A673 (cell line): Measurements from ENCODE around the gene ARFRP1. TPM values are rescaled to one million over a fixed set of nuclear protein-coding genes. Genes with fewer than 3 reads are reported as not detected.

Source experiments
- BruUV-seq: library from RNA; stranded (reverse); fragments of 400-500 nt; replicated peaks from 2 replicates; lab custom pipeline; 2021; lab: Mats Ljungman, UMichigan
- CTCF ChIA-PET: fragments of 300-600 bp; sonication (Branson Sonifier 250); formaldehyde crosslinking; loops from one replicate; lab custom pipeline; 2022; ENCODE audit warnings: antibody characterized with exemption; lab: Charles Lee
- POLR2A ChIA-PET: fragments of 300-600 bp; sonication (Branson Sonifier 250); formaldehyde crosslinking; loops from one replicate; lab custom pipeline; 2022; ENCODE audit warnings: antibody characterized with exemption; ENCODE audit not compliant: low non-redundant PET; lab: Charles Lee
- DNase-seq: peaks from one replicate; pipeline ENCODE4 v3.0.0-alpha.2; 2015; ENCODE audit warnings: low spot score
- H3K27ac ChIP-seq: fragments of 200-600 bp; sonication (generic); 2 replicates; pipeline ENCODE4 v1.5.1; 2016; ENCODE audit warnings: mixed run types, low read depth, mild to moderate bottlenecking, mixed read lengths, antibody characterized with exemption, low read length; ENCODE audit not compliant: poor library complexity, severe bottlenecking
- H3K27me3 ChIP-seq: fragments of 200-600 bp; sonication (generic); replicated peaks from 2 replicates; pipeline ENCODE4 v1.6.1; 2017; ENCODE audit warnings: mixed run types, low read depth, mild to moderate bottlenecking, mixed read lengths, antibody characterized with exemption, low read length; ENCODE audit not compliant: insufficient read depth, poor library complexity
- H3K36me3 ChIP-seq: fragments of 200-600 bp; sonication (generic); 2 replicates; pipeline ENCODE4 v1.6.1; 2016; ENCODE audit warnings: mixed run types, mild to moderate bottlenecking, mixed read lengths, antibody characterized with exemption, low read length; ENCODE audit not compliant: insufficient read depth, poor library complexity, severe bottlenecking
- H3K4me1 ChIP-seq: fragments of 200-600 bp; sonication (generic); 2 replicates; pipeline ENCODE4 v1.6.1; 2017; ENCODE audit warnings: mixed run types, mild to moderate bottlenecking, mixed read lengths, antibody characterized with exemption, low read length; ENCODE audit not compliant: insufficient read depth, poor library complexity, severe bottlenecking
- H3K4me3 ChIP-seq: fragments of 200-600 bp; sonication (generic); 2 replicates; pipeline ENCODE4 v1.5.1; 2016; ENCODE audit warnings: low read depth, mixed run types, mild to moderate bottlenecking, mixed read lengths, low read length; ENCODE audit not compliant: poor library complexity, severe bottlenecking
- H3K9me3 ChIP-seq: fragments of 200-600 bp; sonication (generic); 2 replicates; pipeline ENCODE4 v1.6.1; 2016; ENCODE audit warnings: mixed run types, low read depth, mild to moderate bottlenecking, mixed read lengths, antibody characterized with exemption, low read length; ENCODE audit not compliant: poor library complexity, severe bottlenecking
- CTCF ChIP-seq: fragments of 300-800, 200-600 bp; sonication (generic); conservative IDR thresholded peaks from 2 replicates; pipeline ENCODE4 v1.5.1; 2017; ENCODE audit warnings: low read depth, mild to moderate bottlenecking, antibody characterized with exemption, low read length, moderate library complexity, mixed read lengths
- EZH2 ChIP-seq: fragments of 200-600 bp; sonication (generic); IDR thresholded peaks from 2 replicates; pipeline ENCODE4 v1.6.1; 2017; ENCODE audit warnings: borderline replicate concordance, low read depth, mild to moderate bottlenecking, mixed read lengths, antibody characterized with exemption, low read length; ENCODE audit not compliant: poor library complexity, severe bottlenecking
- intact Hi-C: fragments of 100-400 bp; cut with micrococcal nuclease; formaldehyde crosslinking; loops from one replicate; pipeline ENCODE4 v1.10.0; 2022; ENCODE audit not compliant: unreplicated experiment
- total RNA-seq: library from RNA; stranded (reverse); gene quantifications from 2 replicates; pipeline ENCODE4 v1.2.3, GENCODE V29; 2021

Gene ARFRP1
- total RNA-seq, 1 experiment from 2014 or later, result 41.1 TPM

- ChIA-PET POLR2A (interaction anchor here (0.6 kb wide), 1 partner anchor 123 kb away, joined by 3 read pairs; the partner anchor contains the start of gene HELZ2), CTCF (no interaction called here)
- H3K27ac ChIP-seq, result no peak within 1 kb of the TSS
- peaks cover 10% of the 10 kb centered on the region for H3K36me3 ChIP-seq
- BruUV-seq, result no TSS peak
- no peak within 1 kb of the TSS for H3K4me3 ChIP-seq
- no peak for DNase-seq
- H3K27me3 ChIP-seq, result no peaks in the 10 kb centered on the region
- intact Hi-C loops, result no loop called here
- H3K9me3 ChIP-seq, result no peaks in the 10 kb centered on the region
- H3K4me1 ChIP-seq, result peaks cover 16% of the 10 kb centered on the region
- TF ChIP-seq CTCF (no peak), EZH2 (no peak)
Observed at GRCh38 chr20:63696628-63697356, 11.0 kb downstream of the ARFRP1 start, which contains the start of gene TNFRSF6B. TNFRSF6B (plus strand) TSS chr20:63696652; CDS start chr20:63696768, 116 bp downstream.

- Histone ChIP-seq H3K9me3 (no peaks in the 10 kb centered on the region), H3K4me1 (peaks cover 16% of the 10 kb centered on the region), H3K27ac (no peak overlapping the region), H3K36me3 (peaks cover 10% of the 10 kb centered on the region), H3K27me3 (no peaks in the 10 kb centered on the region), H3K4me3 (no peak overlapping the region)
- ChIA-PET CTCF (no interaction called here), POLR2A (interaction anchor here (0.6 kb wide), 1 partner anchor 122 kb away, joined by 3 read pairs; the partner anchor contains the start of gene HELZ2)
- no peak for TF ChIP-seq CTCF
- no peak for TF ChIP-seq EZH2
- intact Hi-C loops, result no loop called here
- no peak for DNase-seq
- no TSS peak for BruUV-seq
Observed at GRCh38 chr20:63696306-63696627, 11.5 kb downstream of the ARFRP1 start.

- no peaks in the 10 kb centered on the region for H3K27me3 ChIP-seq
- H3K9me3 ChIP-seq, result no peaks in the 10 kb centered on the region
- no peak for DNase-seq
- no peak for TF ChIP-seq CTCF
- TF ChIP-seq EZH2, result no peak
- ChIA-PET CTCF (no interaction called here), POLR2A (interaction anchor here (0.6 kb wide), 1 partner anchor 122 kb away, joined by 3 read pairs; the partner anchor contains the start of gene HELZ2)
- BruUV-seq, result no TSS peak
- H3K4me1 ChIP-seq, result peaks cover 16% of the 10 kb centered on the region
- H3K4me3 ChIP-seq, result no peak overlapping the region
- intact Hi-C loops, result no loop called here
- H3K27ac ChIP-seq, result no peak overlapping the region
- H3K36me3 ChIP-seq, result peaks cover 10% of the 10 kb centered on the region
Observed at GRCh38 chr20:63695424-63696305, 12.1 kb downstream of the ARFRP1 start.
